Gastrocnemius medialis (tissue), 4 donors: Measurements from ENCODE around the gene C1QTNF3.

Experiments
- POLR2A ChIP-seq, 2 donors: fragments of 450-650 bp; IDR thresholded peaks; one replicate each; pipeline ENCODE4 v1.6.1; 2017; ENCODE audit warnings: antibody characterized with exemption in 2 of 2, mild to moderate bottlenecking in 2 of 2, moderate library complexity in 2 of 2
- TF ChIP-seq, protein P1 (sequence below), 5 experiments: fragments of 450-650 bp in 3 of 5; fragments of 200-600 bp in 2 of 5; sonication (generic) in 2 of 5; IDR thresholded peaks in 4 of 5; conservative IDR thresholded peaks in 1 of 5; 1 replicate in 4 of 5; 2 replicates in 1 of 5; pipeline ENCODE4 v1.5.1; 2016 to 2019; ENCODE audit warnings: antibody characterized with exemption in 5 of 5, mild to moderate bottlenecking in 3 of 5, moderate library complexity in 3 of 5

DNA sequence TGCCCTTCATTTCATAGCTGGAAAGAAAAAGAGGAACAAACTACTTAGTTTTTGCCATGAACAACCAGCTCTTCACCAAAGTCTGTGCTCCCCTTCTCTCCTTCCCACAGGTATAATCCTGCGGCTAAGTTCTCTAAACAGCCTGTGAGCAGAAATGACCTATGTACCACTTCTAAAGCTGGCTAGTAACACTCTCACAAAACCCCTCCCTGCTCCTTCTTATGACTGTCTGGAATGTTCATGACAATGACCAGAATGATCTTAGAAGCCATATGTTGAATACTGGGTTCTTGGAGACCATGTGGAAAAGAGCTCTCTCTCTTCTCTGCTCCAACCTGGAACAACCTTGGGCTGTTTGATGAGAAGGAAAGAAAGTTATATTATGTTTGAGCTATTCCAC, 22.3 kb downstream of the C1QTNF3 start:
- TF ChIP-seq, protein P1, sequence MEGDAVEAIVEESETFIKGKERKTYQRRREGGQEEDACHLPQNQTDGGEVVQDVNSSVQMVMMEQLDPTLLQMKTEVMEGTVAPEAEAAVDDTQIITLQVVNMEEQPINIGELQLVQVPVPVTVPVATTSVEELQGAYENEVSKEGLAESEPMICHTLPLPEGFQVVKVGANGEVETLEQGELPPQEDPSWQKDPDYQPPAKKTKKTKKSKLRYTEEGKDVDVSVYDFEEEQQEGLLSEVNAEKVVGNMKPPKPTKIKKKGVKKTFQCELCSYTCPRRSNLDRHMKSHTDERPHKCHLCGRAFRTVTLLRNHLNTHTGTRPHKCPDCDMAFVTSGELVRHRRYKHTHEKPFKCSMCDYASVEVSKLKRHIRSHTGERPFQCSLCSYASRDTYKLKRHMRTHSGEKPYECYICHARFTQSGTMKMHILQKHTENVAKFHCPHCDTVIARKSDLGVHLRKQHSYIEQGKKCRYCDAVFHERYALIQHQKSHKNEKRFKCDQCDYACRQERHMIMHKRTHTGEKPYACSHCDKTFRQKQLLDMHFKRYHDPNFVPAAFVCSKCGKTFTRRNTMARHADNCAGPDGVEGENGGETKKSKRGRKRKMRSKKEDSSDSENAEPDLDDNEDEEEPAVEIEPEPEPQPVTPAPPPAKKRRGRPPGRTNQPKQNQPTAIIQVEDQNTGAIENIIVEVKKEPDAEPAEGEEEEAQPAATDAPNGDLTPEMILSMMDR (IDR thresholded peaks at IDR 0.05 in 4 of 5, conservative IDR thresholded peaks at IDR 0.05 in 1 of 5), result no peak
- TF ChIP-seq POLR2A (IDR thresholded peaks at IDR 0.05), result no peak
